Pons (tissue), 1 donor: Measurements from ENCODE around the gene PPIA.
A peak's percentile ranks its signal among the peaks of the same experiment; 100 is the strongest.

Experiments
- DNase-seq: peaks from one replicate; pipeline ENCODE4 v3.0.0-alpha.2; 2016; ENCODE audit warnings: low spot score

PPIA gene

GRCh38 chr7:44796504-44797328, at the start of gene PPIA:
TSS of gene PPIA (plus strand) at chr7:44796681. CDS start at chr7:44796725, 44 bp downstream.
- DNase-seq: peak; percentile 94

GRCh38 chr7:44748045-44748947, 48.2 kb upstream of the PPIA start, which contains the start of gene ZMIZ2:
TSS of gene ZMIZ2 (plus strand) at chr7:44748847. CDS start at chr7:44756250, 7,403 bp downstream.
- peak; percentile 89 for DNase-seq

- DNase-seq: no peak
Measured at GRCh38 chr7:44748948-44749731, 47.3 kb upstream of the PPIA start.

GRCh38 chr7:44749992-44750391, 46.5 kb upstream of the PPIA start:
- no peak for DNase-seq

- no peak for DNase-seq
Measured at GRCh38 chr7:44750424-44750823, 46.1 kb upstream of the PPIA start.

DNA sequence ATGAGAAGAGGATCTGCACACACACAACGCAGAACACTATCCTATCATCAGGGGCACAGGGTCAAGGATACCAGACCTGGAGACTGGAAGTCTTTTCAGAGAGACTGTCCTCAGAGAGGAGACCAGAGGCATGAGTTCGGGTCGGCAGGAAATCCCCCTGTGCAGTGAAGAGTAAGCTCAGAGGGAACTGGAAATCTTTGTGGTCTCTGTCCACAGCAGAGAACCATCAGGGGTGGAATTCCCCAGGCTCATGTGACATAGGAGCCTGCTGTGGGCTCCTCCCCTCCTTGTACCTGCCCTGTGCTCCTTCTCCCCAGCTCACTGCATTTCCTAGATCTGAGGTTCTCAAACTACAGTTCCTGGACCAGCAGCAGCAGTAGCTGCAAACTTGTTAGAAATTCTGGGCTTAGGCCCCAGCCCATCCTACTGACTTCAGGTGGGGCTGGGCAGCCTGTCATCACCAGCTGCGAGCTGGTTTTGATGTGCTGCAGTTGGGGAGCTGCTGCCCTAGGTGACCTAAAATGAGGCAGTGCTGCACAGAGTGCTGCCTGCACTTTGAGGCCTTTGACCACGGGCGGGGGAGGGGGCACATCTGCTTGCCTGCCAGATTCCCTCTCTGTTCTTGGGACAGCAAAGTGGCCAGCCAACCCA, 45.4 kb upstream of the PPIA start:
- DNase-seq: no peak

GRCh38 chr7:44752822-44753221, 43.7 kb upstream of the PPIA start:
- DNase-seq: no peak

DNA sequence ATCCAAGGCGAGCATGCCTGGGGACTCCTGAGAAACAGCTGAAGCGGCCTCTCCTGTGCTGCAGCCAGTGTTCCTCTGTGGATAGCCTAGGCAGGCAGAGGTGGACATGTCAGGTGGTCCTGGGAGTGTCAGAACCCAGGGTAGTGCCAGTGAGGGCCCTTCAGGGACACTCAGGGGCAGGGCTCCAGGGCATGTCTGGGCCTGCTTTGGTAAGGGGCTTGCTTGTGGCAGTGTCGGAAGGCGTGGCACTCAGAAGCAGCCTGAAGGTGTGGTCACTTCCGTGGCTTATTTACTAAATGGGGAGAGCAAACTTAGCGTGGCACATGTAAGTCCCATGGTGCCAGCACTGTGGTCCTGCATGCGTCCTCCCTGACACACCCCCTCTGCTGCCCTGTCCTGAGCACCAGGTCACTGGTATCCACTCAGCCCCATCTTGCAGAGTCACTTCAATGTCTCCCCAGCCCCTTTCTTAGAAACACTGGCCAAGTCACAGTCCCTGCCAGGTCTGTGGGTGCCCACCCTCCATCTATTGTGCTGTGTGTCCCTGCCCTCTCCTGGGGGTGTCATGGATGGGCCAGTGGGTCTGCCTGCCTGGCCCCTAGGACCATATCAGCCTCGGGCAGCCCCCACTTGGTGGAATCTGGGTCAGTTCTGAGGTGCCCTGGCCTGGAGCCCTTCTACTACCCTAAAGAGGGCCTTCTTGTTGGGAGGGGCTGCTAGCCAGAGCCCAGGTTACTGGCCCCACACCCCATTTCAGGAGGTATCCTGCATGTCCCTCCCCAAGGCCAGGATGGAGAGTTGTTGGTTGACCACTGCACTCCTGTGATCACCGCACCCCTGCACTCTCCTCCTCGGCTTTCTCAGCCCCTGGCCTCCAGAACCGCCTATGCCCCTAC, 41.4 kb upstream of the PPIA start:
- DNase-seq: no peak

DNA sequence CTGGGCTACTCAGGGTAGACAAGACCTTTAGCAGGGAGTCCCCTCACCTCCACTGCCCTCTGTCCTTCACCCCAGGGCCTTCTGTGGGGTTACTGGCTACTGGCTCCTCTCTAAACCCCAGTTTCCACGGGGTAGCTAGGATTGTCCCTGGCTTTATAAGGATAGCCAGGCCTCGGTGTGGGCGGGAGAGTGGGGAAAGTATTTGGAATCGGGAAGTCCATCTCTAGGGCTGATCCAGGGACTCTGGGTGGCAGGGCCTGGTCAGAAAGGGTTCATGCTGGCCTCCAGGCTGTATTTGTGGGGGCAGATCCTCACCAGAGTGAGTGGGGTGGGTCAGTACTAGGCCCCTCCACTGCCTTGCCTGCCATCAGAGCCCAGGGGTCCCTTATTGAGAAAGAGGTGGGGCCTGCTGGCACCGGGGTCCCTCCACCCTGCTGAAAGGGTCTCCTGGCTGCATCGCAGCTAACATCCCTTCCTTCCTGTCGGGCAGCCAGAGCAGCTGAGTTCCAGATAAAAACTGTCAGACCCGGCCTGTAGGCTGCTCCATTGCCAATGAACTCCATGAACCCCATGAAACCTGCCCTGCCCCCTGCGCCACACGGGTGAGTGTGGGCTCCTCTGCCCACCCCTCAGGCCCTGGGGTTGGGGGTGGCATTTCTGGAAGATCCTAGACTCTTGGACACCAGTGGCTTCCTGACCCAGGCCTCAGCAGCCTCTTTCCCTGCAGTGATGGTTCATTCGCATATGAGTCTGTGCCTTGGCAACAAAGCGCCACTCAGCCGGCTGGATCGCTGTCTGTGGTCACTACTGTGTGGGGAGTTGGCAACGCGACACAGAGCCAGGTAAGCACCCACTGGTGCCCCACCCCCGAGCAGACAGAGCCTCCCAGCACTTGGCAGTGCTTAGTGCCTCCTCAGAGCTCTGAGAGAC, 40.5 kb upstream of the PPIA start:
- DNase-seq: no peak

DNA sequence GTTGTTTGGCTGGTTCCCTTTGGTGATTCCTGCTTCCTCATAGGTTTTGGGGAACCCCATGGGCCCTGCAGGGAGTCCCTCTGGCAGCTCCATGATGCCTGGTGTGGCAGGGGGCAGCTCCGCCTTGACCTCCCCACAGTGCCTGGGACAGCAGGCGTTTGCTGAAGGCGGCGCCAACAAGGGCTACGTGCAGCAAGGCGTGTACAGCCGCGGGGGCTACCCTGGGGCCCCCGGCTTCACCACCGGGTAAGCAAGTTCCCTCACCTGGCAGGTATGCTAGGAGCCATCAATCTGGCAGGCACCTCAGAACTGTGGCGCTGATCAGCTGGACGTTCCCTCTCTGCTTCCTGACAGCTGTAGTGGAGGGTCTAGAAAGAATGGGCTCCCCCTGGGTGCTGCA, 39.6 kb upstream of the PPIA start:
- DNase-seq: no peak

GRCh38 chr7:44757311-44757710, 39.2 kb upstream of the PPIA start:
- DNase-seq: peak; percentile 37

DNA sequence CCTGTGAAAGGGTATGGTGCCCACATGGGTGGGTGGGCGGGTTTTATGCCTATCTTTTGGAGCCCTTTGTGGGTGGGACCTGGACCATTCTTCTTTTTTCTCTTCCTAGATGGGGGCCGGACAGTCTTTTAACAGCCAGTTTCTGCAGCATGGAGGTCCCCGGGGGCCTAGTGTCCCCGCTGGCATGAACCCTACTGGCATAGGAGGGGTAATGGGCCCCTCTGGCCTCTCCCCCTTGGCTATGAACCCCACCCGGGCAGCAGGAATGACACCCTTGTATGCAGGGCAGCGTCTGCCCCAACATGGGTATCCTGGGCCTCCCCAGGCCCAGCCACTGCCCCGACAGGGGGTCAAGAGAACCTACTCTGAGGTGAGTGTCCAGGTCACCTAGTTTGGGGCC, 38.7 kb upstream of the PPIA start:
- DNase-seq: no peak

DNA sequence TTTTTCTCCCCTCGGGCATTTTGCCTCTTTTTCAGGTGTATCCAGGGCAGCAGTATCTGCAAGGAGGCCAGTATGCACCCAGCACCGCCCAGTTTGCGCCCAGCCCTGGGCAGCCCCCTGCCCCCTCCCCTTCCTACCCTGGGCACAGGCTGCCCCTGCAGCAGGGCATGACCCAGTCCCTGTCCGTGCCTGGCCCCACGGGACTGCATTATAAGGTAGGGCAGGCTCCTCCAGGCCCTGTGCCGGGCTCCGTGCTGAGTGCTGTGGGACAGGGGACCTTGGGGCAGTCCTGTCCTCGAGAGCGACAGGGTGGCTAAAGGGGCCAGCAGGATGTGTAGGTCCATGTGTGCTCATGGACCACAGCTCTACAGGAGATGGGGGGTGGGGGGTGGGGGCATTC, 37.2 kb upstream of the PPIA start:
- DNase-seq: no peak

GRCh38 chr7:44760034-44760580, 36.4 kb upstream of the PPIA start:
- DNase-seq: no peak

GRCh38 chr7:44761207-44762161, 35.0 kb upstream of the PPIA start:
- DNase-seq: no peak

DNA sequence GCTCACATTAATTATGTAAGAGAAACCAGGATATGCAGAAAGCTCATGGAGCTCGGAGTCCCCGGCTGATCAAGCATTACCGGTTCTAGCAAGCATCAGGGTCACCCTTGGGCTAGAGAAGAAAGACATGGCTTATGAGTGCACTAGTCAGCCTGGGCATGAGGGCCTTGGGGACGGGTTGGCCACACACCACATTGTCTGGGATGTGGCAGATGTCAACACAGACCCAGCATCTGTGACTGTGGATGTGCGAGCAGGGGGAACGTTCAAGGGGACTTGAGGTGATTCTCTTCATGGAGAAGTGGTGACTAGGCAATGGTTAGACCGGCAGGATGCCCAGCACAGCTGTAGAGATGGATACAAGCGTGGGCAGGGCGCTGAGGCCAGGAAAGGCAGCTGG, 34.2 kb upstream of the PPIA start:
- DNase-seq: no peak

GRCh38 chr7:44762726-44763522, 33.6 kb upstream of the PPIA start:
- no peak for DNase-seq
